ENCODE measurements around the gene SEH1L.
A peak's percentile ranks its signal among the peaks of the same experiment; 100 is the strongest.
"Not testable (repeated sequence)": the region's sequence is repeated elsewhere in the genome, so short reads cannot be mapped to it uniquely, and the experiment has no call there.

The SEH1L gene

GRCh38 chr18:12944709-12945108 lies 3.1 kb upstream of the SEH1L start:
- DNase-seq (ENCODE audit: low spot score), result no peak

GRCh38 chr18:12946549-12947284 lies 1.1 kb upstream of the SEH1L start:
- peak; percentile 26 for DNase-seq (ENCODE audit: low spot score)

- DNase-seq (ENCODE audit: low spot score), result peak; percentile 90
Measured at GRCh38 chr18:12948050-12948804, 416 bp downstream of the SEH1L start.

- DNase-seq (ENCODE audit: low spot score), result no peak
Measured at GRCh38 chr18:12958478-12958877, 10.7 kb downstream of the SEH1L start.

GRCh38 chr18:12960395-12960794 lies 12.6 kb downstream of the SEH1L start:
- DNase-seq (ENCODE audit: low spot score), result no peak

- no peak for DNase-seq (ENCODE audit: low spot score)
Measured at GRCh38 chr18:12960853-12961397, 13.1 kb downstream of the SEH1L start.

- no peak for DNase-seq (ENCODE audit: low spot score)
Measured at GRCh38 chr18:12963069-12963468, 15.3 kb downstream of the SEH1L start.

- DNase-seq (ENCODE audit: low spot score), result no peak
Measured at GRCh38 chr18:12968115-12968514, 20.3 kb downstream of the SEH1L start.

GRCh38 chr18:12968619-12969018 lies 20.8 kb downstream of the SEH1L start:
- DNase-seq (ENCODE audit: low spot score), result no peak

GRCh38 chr18:12973562-12974213 lies 25.9 kb downstream of the SEH1L start:
- no peak for DNase-seq (ENCODE audit: low spot score)

GRCh38 chr18:12975488-12975887 lies 27.7 kb downstream of the SEH1L start:
- DNase-seq (ENCODE audit: low spot score), result no peak

GRCh38 chr18:12976305-12976704 lies 28.5 kb downstream of the SEH1L start:
- no peak for DNase-seq (ENCODE audit: low spot score)

GRCh38 chr18:12980065-12980464 lies 32.3 kb downstream of the SEH1L start:
- DNase-seq (ENCODE audit: low spot score), result not testable (repeated sequence)

- DNase-seq (ENCODE audit: low spot score), result no peak
Measured at GRCh38 chr18:12989397-12990122, 41.7 kb downstream of the SEH1L start.

- no peak for DNase-seq (ENCODE audit: low spot score)
Measured at GRCh38 chr18:12990123-12990475, 42.3 kb downstream of the SEH1L start.

- DNase-seq (ENCODE audit: low spot score), result peak; percentile 37
Measured at GRCh38 chr18:12990641-12990966, 42.8 kb downstream of the SEH1L start.

- DNase-seq (ENCODE audit: low spot score), result peak; percentile 96
Measured at GRCh38 chr18:12990967-12991820, 43.4 kb downstream of the SEH1L start, which contains the start of gene CEP192. TSS of gene CEP192 (plus strand) at chr18:12991362. CDS start at chr18:12999425, 8,063 bp downstream.

- no peak for DNase-seq (ENCODE audit: low spot score)
Measured at GRCh38 chr18:12991821-12992179, 44.0 kb downstream of the SEH1L start.

- DNase-seq (ENCODE audit: low spot score), result no peak
Measured at GRCh38 chr18:12993439-12993838, 45.6 kb downstream of the SEH1L start.

- DNase-seq (ENCODE audit: low spot score), result no peak
Measured at GRCh38 chr18:12995424-12995823, 47.6 kb downstream of the SEH1L start.

- DNase-seq (ENCODE audit: low spot score), result no peak
Measured at GRCh38 chr18:12995952-12996477, 48.2 kb downstream of the SEH1L start.

Data from iPS-NIHi11 (cell line).